Activated CD4-positive, alpha-beta T cell treated with anti-CD3 and anti-CD28 coated beads, Interleukin-2, amount 50 U/mL, for 24 hours (primary cell): Measurements from ENCODE around the gene NSUN6.
"Not testable (repeated sequence)": the region's sequence is repeated elsewhere in the genome, so short reads cannot be mapped to it uniquely, and the experiment has no call there.

Experiments used
- DNase-seq, 2 donors: peaks; one replicate each; pipeline ENCODE4 v3.0.0-alpha.2; 2020; ENCODE audit warnings: low read depth in 1 of 2, low spot score in 1 of 2

NSUN6 gene

GRCh38 chr10:18611168-18611567 lies 40.2 kb downstream of the NSUN6 start:
- no peak for DNase-seq

GRCh38 chr10:18610517-18610916 lies 40.9 kb downstream of the NSUN6 start:
- no peak for DNase-seq

- DNase-seq: no peak
Measured at GRCh38 chr10:18608596-18608995, 42.8 kb downstream of the NSUN6 start.

DNA sequence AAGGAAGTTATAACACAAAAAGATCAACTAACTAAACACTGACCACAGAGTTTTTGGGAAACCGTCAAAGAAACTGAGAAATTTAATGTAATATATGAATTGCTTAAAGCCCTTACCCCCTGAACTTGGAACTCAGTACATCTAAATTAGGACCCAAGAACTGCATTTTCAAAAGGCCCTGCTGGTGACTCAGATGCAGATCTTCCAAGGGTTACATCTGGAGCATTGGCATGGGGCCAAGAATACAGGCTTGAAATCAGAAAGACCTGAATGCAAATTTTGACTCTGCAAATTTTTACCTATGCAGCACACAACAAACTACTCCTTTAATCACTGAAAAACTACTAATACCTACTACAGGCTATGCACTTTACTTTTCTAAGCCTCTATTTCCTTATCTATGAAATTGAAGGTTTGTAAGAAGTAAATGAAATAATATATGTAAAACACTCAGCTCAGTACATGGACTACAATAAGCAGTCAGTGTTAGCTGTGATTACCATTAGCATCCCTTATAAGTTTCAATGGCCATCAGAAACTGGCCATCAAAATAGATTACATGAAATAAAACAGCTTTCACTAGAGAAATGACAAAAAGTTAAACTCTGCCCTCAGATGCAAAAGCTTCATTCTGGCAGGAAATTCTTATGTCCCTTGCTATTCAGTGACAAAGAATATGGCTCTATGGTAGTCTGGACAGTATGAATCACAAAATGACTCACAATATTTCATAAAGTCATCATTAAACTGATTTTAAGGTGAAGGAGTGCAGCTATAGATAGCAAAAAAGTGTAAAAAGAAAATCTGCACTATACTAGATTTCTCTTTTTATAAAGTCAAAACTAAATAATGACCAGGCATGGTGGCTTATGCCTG lies 43.6 kb downstream of the NSUN6 start:
- peak in 1 of 2 donors; percentile 12 for DNase-seq

GRCh38 chr10:18606051-18606695 lies 45.2 kb downstream of the NSUN6 start:
- DNase-seq: no peak

GRCh38 chr10:18601321-18601720 lies 50.1 kb downstream of the NSUN6 start:
- DNase-seq: no peak

GRCh38 chr10:18599392-18599791 lies 52.0 kb downstream of the NSUN6 start:
- DNase-seq: no peak

DNA sequence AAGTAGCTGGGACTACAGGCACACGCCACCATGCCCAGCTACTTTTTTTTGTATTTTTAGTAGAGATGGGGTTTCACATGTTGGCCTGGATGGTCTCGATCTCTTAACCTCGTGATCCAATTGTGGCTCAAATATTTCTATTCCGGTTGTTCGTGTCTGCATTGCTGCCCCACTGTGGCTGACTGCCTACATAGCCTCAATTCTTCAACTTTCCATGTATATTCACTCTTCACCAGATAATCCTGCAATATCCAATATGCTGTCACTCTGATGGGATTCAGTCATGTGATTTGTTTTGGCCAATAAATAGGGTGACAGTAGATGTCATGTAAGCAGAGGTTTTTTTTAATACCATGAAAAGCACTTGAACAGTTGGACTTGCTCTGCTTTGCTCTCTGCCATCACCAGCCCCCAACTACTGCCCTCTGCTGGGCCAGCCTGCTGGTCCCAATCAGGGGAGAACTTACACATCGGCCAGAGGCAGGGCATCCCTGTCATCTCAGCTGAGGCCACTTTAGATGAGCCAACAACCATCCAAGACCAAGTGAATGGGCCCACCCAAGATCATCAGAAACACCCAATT lies 56.7 kb downstream of the NSUN6 start:
- no peak for DNase-seq

DNA sequence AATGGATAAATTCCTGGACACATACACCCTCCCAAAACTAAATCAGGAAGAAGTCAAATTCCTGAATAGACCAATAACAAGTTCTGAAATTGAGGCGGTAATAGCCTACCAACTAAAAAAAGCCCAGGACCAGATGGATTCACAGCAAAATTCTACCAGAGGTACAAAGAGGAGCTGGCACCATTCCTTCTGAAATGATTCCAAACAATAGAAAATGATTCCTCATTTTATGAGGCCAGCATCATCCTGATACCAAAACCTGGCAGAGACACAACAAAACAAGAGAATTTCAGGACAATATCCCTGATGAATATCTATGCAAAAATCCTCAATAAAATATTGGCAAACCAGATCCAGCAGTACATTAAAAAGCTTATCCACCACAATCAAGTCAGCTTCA lies 60.2 kb downstream of the NSUN6 start:
- DNase-seq: not testable (repeated sequence)

DNA sequence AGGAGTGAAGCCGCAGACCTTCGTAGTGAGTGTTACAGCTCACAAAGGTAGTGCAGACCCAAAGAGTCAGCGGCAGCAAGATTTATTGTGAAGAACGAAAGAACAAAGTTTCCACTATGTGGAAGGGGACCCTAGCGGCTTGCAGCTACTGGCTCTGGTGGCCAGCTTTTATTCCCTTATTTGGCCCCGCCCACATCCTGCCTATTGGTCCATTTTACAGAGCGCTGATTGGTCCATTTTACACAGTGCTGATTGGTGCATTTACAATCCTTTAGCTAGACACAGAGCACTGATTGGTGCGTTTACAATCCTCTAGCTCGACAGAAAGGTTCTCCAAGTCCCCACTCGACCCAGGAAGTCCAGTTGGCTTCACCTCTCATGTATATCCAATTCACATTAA lies 64.8 kb downstream of the NSUN6 start:
- DNase-seq: not testable (repeated sequence)

DNA sequence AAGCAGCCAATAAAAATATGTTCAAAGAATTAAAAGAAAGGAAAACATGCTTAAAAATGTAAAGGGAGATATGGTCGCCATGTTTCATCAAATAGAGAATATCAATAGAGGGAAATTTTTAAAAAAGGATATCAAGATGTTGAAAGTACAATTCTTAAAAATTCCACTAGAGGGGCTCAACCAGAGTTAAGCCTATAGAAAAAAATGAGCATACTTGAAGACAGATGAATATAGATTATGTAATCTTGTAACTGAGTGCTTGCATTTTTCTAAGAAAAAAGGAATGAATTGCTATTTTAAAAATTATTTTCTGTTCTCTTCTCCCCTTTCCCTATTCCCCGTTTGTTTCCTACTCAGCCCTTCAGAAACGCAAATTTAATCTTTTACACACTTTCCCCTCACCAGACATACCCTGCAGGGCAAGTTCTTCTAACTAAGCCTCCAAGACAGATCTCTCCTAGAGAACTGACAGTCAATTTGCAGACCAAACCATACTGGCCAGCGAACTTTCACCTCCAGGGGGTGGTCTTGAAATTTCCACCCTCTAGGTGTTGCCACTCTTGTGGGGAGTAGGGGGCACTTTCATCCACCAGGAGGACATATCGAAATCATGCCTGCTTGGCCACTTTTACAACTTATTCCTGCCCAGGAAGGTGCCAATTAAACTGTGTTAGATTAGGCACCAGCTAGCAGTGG lies 67.7 kb downstream of the NSUN6 start:
- no peak for DNase-seq

GRCh38 chr10:18582803-18583202 lies 68.6 kb downstream of the NSUN6 start:
- DNase-seq: no peak

DNA sequence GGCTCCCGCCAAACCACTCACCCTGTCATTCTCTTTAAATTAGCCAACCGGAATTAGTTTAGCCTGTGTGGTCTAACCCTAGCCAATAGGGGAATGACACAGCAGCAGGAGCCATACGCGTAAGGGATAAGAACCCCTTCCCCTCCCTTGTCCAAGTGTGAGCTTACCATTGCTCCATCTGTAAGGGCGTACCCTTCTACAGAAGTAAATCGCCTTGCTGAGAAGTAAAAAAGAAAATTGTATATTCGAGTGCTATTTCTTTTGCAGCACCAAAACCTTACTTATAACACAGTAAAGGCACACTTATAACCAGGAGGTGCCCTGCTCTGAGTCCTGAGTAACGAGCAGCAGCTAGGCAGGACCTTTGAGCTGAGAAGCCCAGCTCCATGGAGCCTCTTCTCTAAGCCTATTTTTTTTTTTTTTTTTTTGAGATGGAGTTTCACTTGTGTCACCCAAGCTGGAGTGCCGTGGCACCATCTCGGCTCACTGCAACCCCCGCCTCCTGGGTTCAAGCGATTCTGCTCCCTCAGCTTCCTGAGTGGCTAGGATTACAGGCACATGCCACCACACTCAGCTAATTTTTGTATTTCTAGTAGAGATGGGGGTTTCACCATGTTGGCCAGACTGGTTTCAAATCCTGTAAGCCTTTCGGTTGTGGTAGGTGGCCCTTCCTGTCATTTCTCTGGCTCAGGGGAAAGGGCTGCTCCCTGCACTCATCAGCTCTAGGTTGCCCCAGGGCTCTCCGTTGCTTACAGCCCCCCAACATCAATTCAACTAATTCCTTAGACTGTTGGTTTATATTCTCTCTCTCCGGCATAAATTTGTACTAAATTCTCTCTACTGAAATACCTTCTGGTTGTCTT lies 73.3 kb downstream of the NSUN6 start:
- no peak for DNase-seq

DNA sequence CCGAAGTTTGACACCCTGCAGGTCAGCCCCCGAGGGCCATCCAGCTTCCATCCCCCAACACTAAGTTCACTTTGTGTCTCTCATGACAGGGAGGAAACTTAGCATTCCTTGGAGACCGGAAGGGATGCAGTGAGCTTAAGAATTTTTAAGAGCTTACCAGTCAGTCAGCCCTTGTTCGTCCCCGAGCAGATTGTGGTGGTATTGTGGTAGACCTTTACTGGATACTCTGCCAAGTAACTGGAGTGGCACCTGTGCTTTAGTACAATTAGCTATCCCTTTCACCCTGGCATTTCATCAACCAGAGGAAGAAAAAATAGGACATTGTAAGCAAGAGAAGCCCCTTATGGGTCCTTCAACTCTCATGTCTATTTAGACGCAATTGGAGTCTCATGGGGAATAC lies 74.8 kb downstream of the NSUN6 start:
- no peak for DNase-seq

DNA sequence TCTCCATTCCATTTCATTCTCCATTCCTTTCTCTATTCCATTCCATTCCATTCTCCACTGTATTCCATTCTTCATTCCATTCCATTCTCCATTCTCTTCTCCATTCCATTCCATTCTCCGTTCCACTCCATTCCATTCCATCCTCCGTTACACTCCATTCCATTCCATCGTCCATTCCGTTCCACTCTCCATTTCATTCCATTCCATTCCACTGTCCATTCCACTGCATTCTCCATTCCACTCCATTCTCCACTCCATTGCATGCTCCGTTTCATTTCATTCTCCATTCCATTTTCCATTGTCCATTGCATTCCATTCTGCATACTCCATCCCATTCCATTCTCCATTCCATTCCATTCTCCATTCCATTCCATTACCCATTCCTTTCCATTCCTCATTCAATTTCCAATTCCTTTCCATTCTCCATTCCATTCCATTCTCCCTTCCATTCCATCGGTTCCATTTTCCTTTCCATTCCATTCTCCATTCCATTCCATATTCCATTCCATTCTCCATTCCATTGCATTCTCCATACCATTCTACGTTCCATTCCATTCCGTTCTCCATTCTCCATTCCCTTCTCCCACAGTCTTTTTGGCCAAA lies 78.3 kb downstream of the NSUN6 start:
- DNase-seq: no peak

- DNase-seq: no peak
Measured at GRCh38 chr10:18571780-18572179, 79.6 kb downstream of the NSUN6 start.

- no peak for DNase-seq
Measured at GRCh38 chr10:18571076-18571475, 80.3 kb downstream of the NSUN6 start.

DNA sequence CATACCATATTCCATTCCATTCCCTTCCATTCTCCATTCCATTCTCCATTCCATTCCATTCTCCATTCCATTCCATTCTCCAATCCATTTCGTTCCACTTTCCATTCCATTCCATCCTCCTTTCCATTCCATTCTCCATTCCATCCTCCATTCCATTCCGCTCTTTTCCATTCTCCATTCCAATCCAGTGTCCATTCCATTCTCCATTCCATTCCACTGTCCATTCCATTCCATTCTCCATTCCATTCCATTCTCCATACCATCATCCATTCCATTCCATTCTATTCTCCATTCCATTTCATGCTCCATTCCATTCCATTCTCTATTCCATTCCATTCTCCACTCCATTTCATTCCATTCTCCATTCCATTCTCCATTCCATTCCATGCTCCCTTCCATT lies 81.0 kb downstream of the NSUN6 start:
- not testable (repeated sequence) for DNase-seq

DNA sequence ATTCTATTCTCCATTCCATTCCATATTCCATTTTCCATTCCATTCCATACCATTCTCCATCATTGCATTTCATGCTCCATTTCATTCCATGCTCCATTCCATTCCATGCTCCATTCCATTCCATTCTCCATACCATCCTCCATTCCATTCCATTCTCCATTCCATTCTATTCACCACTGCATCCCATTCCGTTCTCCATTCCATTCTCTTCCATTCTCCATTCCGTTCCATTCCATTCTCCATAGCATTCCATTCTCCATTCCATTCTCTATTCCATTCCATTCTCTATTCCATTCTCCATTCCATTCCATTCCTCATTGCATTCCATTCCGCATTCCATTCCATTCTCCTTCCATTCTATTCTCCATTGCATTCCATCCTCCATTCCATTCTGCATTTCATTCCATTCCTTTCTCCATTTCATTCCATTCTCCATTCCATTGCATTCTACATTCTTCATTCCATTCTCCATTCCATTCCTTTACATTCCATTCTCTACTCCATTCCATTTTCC lies 84.0 kb downstream of the NSUN6 start:
- DNase-seq: no peak

DNA sequence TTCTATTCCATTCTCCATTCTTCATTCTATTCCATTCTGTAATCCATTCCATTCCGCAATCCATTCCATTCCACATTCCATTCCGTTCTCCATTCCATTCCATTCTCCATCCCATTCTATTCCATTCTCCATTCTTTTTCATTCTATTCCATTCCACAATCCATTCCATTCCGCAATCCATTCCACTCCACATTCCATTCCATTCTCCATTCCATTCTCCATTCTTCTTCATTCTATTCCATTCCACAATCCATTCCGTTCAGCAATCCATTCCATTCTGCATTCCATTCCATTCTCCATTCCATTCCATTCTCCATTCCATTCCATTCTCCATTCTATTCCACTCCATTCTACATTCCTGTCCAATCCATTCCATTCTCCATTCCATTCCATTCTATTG lies 85.2 kb downstream of the NSUN6 start:
- DNase-seq: no peak
